GM21717 (cell line): ENCODE results near the gene OR2K2.
"Not testable (repeated sequence)": the region's sequence is repeated elsewhere in the genome, so short reads cannot be mapped to it uniquely, and the experiment has no call there.

Experiments used
- ATAC-seq: cut with Tn5 transposase; IDR thresholded peaks from one replicate; pipeline ENCODE4 v1.9.1; 2021; ENCODE audit warnings: mild to moderate bottlenecking, moderate library complexity; ENCODE audit not compliant: unreplicated experiment

OR2K2 gene

GRCh38 chr9:111298731-111299598, 31.1 kb downstream of the OR2K2 start:
- ATAC-seq = peak; percentile 74

- no peak for ATAC-seq
Observed at GRCh38 chr9:111298111-111298510, 31.9 kb downstream of the OR2K2 start.

GRCh38 chr9:111297066-111297824, 32.8 kb downstream of the OR2K2 start:
- no peak for ATAC-seq

- ATAC-seq = no peak
Observed at GRCh38 chr9:111294691-111295451, 35.2 kb downstream of the OR2K2 start.

- ATAC-seq = no peak
Observed at GRCh38 chr9:111287127-111287526, 42.9 kb downstream of the OR2K2 start.

- ATAC-seq = no peak
Observed at GRCh38 chr9:111284703-111285102, 45.3 kb downstream of the OR2K2 start.

- ATAC-seq = no peak
Observed at GRCh38 chr9:111282845-111283244, 47.2 kb downstream of the OR2K2 start.

GRCh38 chr9:111280795-111281194, 49.2 kb downstream of the OR2K2 start:
- ATAC-seq = not testable (repeated sequence)
